HCT116 (cell line): ENCODE data around the gene TMEM126A. TPM values are rescaled to one million over a fixed set of nuclear protein-coding genes. Genes with fewer than 3 reads are reported as not detected.

ENCODE experiments used
- ATAC-seq: fragments of 200-7000 bp; cut with Tn5 transposase; 2 replicates; pipeline ENCODE4 v1.9.1; 2020; ENCODE audit warnings: mild to moderate bottlenecking, moderate library complexity
- BruUV-seq: library from RNA; stranded (reverse); fragments of 400-500 nt; replicated peaks from 2 replicates; lab custom pipeline; 2021; lab: Mats Ljungman, UMichigan
- CTCF ChIA-PET: fragments of 300-600 bp; sonication (Branson Sonifier 250); formaldehyde crosslinking; loops from one replicate; lab custom pipeline; 2021; ENCODE audit warnings: antibody characterized with exemption; lab: Charles Lee
- POLR2A ChIA-PET: fragments of 300-600, 350-600 bp; sonication (Branson Sonifier 250); formaldehyde crosslinking; loops from one replicate; lab custom pipeline; 2021; ENCODE audit warnings: antibody characterized with exemption; lab: Charles Lee
- RAD21 ChIA-PET, 2 experiments: fragments of 300-600 bp; sonication (Branson Sonifier 250); formaldehyde crosslinking; loops; one replicate each; lab custom pipeline; 2023; ENCODE audit warnings: low total read pairs in 2 of 2; ENCODE audit not compliant: uncharacterized antibody in 2 of 2, unreplicated experiment in 2 of 2, low non-redundant PET in 1 of 2; lab: Charles Lee
- DNase-seq: peaks from one replicate; pipeline ENCODE4 v3.0.0-alpha.2; 2010; ENCODE audit warnings: low read depth, low spot score
- H2AFZ ChIP-seq: fragments of 200-600 bp; shearing (Covaris generic), sonication (generic); 2 replicates; pipeline ENCODE4 v1.6.1; 2017; ENCODE audit warnings: low read depth, mixed run types, mixed read lengths, antibody characterized with exemption, low read length; ENCODE audit not compliant: poor library complexity, severe bottlenecking
- H3K27ac ChIP-seq: 2 replicates; pipeline ENCODE4 v1.5.1; 2012; ENCODE audit warnings: low read depth, low read length
- H3K27me3 ChIP-seq: fragments of 200-600 bp; sonication (generic); 2 replicates; pipeline ENCODE4 v1.6.1; 2016; ENCODE audit warnings: mixed run types, low read length, mixed read lengths; ENCODE audit not compliant: insufficient read depth
- H3K36me3 ChIP-seq, 2 experiments: fragments of 200-500 bp in 1 of 2; fragments of 200-600 bp in 1 of 2; sonication (Bioruptor generic) in 1 of 2; sonication (generic) in 1 of 2; 2 replicates each; pipeline versions ENCODE4 v1.5.1 to v1.6.1; 2014 to 2016; ENCODE audit warnings: low read length in 2 of 2, inconsistent platforms in 1 of 2, mixed read lengths in 1 of 2, mixed run types in 1 of 2; ENCODE audit not compliant: insufficient read depth in 2 of 2, control insufficient read depth in 1 of 2
- H3K4me1 ChIP-seq, 2 experiments: fragments of 200-600 bp in 1 of 2; sonication (generic) in 1 of 2; 2 replicates each; pipeline versions ENCODE4 v1.5.1 to v1.6.1; 2012 to 2017; ENCODE audit warnings: low read length in 2 of 2, inconsistent platforms in 1 of 2, mild to moderate bottlenecking in 1 of 2, mixed read lengths in 1 of 2, mixed run types in 1 of 2, moderate library complexity in 1 of 2; ENCODE audit not compliant: insufficient read depth in 2 of 2, control insufficient read depth in 1 of 2
- H3K4me2 ChIP-seq: fragments of 200-600 bp; sonication (generic); 2 replicates; pipeline ENCODE4 v1.6.1; 2017; ENCODE audit warnings: mixed run types, low read length, mixed read lengths
- H3K4me3 ChIP-seq, 2 experiments: fragments of 200-600 bp in 1 of 2; sonication (generic) in 1 of 2; replicated peaks in 1 of 2; 2 replicates each; pipeline ENCODE4 v1.5.1; 2011 to 2016; ENCODE audit warnings: low read length in 2 of 2, control low read depth in 1 of 2, low read depth in 1 of 2, mild to moderate bottlenecking in 1 of 2, mixed read lengths in 1 of 2, mixed run types in 1 of 2
- H3K79me2 ChIP-seq: fragments of 200-600 bp; sonication (generic); 2 replicates; pipeline ENCODE4 v1.6.1; 2017; ENCODE audit warnings: mild to moderate bottlenecking, mixed run types, low read length, moderate library complexity, mixed read lengths; ENCODE audit not compliant: insufficient read depth
- H3K9ac ChIP-seq: fragments of 200-600 bp; sonication (generic); 2 replicates; pipeline ENCODE4 v1.6.1; 2016; ENCODE audit warnings: low read length, mixed read lengths
- H3K9me2 ChIP-seq: fragments of 200-600 bp; sonication (generic), shearing (Covaris generic); 2 replicates; pipeline ENCODE4 v1.6.1; 2017; ENCODE audit warnings: mixed run types, mild to moderate bottlenecking, moderate library complexity; ENCODE audit not compliant: insufficient read depth
- H3K9me3 ChIP-seq, 2 experiments: fragments of 200-500 bp in 1 of 2; fragments of 200-600 bp in 1 of 2; sonication (Bioruptor generic) in 1 of 2; sonication (generic) in 1 of 2; 2 replicates each; pipeline ENCODE4 v1.6.1; 2014 to 2017; ENCODE audit warnings: low read length in 2 of 2, mixed read lengths in 2 of 2, inconsistent platforms in 1 of 2, low read depth in 1 of 2, mild to moderate bottlenecking in 1 of 2, mixed run types in 1 of 2, moderate library complexity in 1 of 2; ENCODE audit not compliant: control insufficient read depth in 1 of 2, insufficient read depth in 1 of 2
- H4K20me1 ChIP-seq: fragments of 200-600 bp; sonication (generic), shearing (Covaris generic); 2 replicates; pipeline ENCODE4 v1.6.1; 2017; ENCODE audit warnings: mixed run types, mild to moderate bottlenecking, moderate library complexity; ENCODE audit not compliant: insufficient read depth
- CBX3 ChIP-seq: IDR thresholded peaks from 2 replicates; pipeline ENCODE4 v1.6.1; 2012; ENCODE audit warnings: low read depth
- CEBPB ChIP-seq: IDR thresholded peaks from 2 replicates; pipeline ENCODE4 v1.6.1; 2012; ENCODE audit warnings: low read depth
- EGR1 ChIP-seq: IDR thresholded peaks from 2 replicates; pipeline ENCODE4 v1.6.1; 2012; ENCODE audit warnings: low read depth
- ELF1 ChIP-seq: IDR thresholded peaks from 2 replicates; pipeline ENCODE4 v1.6.1; 2012; ENCODE audit warnings: low read depth, borderline replicate concordance
- POLR2A ChIP-seq: IDR thresholded peaks from 2 replicates; pipeline ENCODE4 v1.7.0; 2011; ENCODE audit warnings: borderline replicate concordance; ENCODE audit not compliant: insufficient read depth, insufficient read length; ENCODE audit errors: extremely low read depth
- POLR2AphosphoS5 ChIP-seq: IDR thresholded peaks from 2 replicates; pipeline ENCODE4 v1.6.1; 2011; ENCODE audit warnings: mild to moderate bottlenecking, low read depth, low read length, moderate library complexity
- SP1 ChIP-seq: IDR thresholded peaks from 2 replicates; pipeline ENCODE4 v1.6.1; 2012; ENCODE audit warnings: low read depth
- SRF ChIP-seq: IDR thresholded peaks from 2 replicates; pipeline ENCODE4 v1.6.1; 2012; ENCODE audit warnings: low read depth
- YY1 ChIP-seq: IDR thresholded peaks from 2 replicates; pipeline ENCODE4 v1.6.1; 2011; ENCODE audit warnings: low read length, low read depth, moderate library complexity, mild to moderate bottlenecking; ENCODE audit not compliant: insufficient replicate concordance; ENCODE audit errors: extremely low read depth
- ZFX ChIP-seq: fragments of 450-650 bp; IDR thresholded peaks from 2 replicates; pipeline ENCODE4 v1.6.1; 2017
- ZNF274 ChIP-seq: fragments of 200-500 bp; sonication (Bioruptor generic); IDR thresholded peaks from 2 replicates; pipeline ENCODE4 v1.6.1; 2014; ENCODE audit warnings: mild to moderate bottlenecking, low read depth, low read length, inconsistent platforms
- intact Hi-C: fragments of 100-400 bp; cut with micrococcal nuclease; formaldehyde crosslinking; loops from 2 replicates; pipeline ENCODE4 v1.10.0; 2022
- total RNA-seq: library from RNA; stranded (reverse); gene quantifications from one replicate; pipeline ENCODE4 v1.2.1, GENCODE V29; 2021; ENCODE audit not compliant: unreplicated experiment
- TF ChIP-seq, protein P1 (sequence below): IDR thresholded peaks from 2 replicates; pipeline ENCODE4 v1.6.1; 2012; ENCODE audit warnings: low read depth
- TF ChIP-seq, protein P2 (sequence below): IDR thresholded peaks from 2 replicates; pipeline ENCODE4 v1.6.1; 2012
- TF ChIP-seq, protein P3 (sequence below): IDR thresholded peaks from 2 replicates; pipeline ENCODE4 v1.6.1; 2011; ENCODE audit warnings: mild to moderate bottlenecking, low read length, moderate library complexity; ENCODE audit not compliant: insufficient replicate concordance; ENCODE audit errors: extremely low read depth
- TF ChIP-seq, protein P4 (sequence below): IDR thresholded peaks from 2 replicates; pipeline ENCODE4 v1.6.1; 2012

TMEM126A gene
- total RNA-seq, 1 experiment from 2014 or later, result 24.1 TPM

DNA sequence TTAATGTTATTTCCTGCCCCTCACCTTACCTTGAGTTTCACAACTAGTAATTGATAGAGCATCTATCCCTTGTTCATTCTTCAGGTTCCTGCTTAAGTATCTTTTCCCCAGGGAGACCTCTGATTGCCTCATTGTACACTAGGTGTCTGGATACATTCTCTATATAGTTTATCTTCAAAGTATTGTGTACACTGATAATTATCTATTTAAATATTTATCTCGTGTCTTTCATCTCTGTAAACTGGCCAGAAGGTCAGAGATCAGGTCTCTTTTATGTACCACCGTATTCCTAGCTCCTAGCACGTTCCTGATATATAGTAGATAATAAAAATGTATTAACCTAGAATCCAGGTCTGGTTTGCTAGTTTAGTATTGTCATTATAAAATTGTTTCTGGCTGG is 13.0 kb upstream of the TMEM126A start:
- H3K27ac ChIP-seq, result no peak overlapping the region
- no peaks in the 10 kb centered on the region for H3K27me3 ChIP-seq
- H3K36me3 ChIP-seq, result peaks cover 12 to 20% of the 10 kb centered on the region in 2 experiments
- no TSS peak for BruUV-seq
- intact Hi-C loops, result no loop called here
- TF ChIP-seq, protein P1, sequence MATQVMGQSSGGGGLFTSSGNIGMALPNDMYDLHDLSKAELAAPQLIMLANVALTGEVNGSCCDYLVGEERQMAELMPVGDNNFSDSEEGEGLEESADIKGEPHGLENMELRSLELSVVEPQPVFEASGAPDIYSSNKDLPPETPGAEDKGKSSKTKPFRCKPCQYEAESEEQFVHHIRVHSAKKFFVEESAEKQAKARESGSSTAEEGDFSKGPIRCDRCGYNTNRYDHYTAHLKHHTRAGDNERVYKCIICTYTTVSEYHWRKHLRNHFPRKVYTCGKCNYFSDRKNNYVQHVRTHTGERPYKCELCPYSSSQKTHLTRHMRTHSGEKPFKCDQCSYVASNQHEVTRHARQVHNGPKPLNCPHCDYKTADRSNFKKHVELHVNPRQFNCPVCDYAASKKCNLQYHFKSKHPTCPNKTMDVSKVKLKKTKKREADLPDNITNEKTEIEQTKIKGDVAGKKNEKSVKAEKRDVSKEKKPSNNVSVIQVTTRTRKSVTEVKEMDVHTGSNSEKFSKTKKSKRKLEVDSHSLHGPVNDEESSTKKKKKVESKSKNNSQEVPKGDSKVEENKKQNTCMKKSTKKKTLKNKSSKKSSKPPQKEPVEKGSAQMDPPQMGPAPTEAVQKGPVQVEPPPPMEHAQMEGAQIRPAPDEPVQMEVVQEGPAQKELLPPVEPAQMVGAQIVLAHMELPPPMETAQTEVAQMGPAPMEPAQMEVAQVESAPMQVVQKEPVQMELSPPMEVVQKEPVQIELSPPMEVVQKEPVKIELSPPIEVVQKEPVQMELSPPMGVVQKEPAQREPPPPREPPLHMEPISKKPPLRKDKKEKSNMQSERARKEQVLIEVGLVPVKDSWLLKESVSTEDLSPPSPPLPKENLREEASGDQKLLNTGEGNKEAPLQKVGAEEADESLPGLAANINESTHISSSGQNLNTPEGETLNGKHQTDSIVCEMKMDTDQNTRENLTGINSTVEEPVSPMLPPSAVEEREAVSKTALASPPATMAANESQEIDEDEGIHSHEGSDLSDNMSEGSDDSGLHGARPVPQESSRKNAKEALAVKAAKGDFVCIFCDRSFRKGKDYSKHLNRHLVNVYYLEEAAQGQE, result no peak
- no peak for TF ChIP-seq ZFX
- TF ChIP-seq, protein P2, sequence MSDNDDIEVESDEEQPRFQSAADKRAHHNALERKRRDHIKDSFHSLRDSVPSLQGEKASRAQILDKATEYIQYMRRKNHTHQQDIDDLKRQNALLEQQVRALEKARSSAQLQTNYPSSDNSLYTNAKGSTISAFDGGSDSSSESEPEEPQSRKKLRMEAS, result no peak
- TF ChIP-seq, protein P3, sequence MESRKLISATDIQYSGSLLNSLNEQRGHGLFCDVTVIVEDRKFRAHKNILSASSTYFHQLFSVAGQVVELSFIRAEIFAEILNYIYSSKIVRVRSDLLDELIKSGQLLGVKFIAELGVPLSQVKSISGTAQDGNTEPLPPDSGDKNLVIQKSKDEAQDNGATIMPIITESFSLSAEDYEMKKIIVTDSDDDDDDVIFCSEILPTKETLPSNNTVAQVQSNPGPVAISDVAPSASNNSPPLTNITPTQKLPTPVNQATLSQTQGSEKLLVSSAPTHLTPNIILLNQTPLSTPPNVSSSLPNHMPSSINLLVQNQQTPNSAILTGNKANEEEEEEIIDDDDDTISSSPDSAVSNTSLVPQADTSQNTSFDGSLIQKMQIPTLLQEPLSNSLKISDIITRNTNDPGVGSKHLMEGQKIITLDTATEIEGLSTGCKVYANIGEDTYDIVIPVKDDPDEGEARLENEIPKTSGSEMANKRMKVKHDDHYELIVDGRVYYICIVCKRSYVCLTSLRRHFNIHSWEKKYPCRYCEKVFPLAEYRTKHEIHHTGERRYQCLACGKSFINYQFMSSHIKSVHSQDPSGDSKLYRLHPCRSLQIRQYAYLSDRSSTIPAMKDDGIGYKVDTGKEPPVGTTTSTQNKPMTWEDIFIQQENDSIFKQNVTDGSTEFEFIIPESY, result no peak
- no peak for TF ChIP-seq ELF1
- TF ChIP-seq ZNF274, result no peak
- no peak for TF ChIP-seq POLR2A
- TF ChIP-seq POLR2AphosphoS5, result no peak
- no peak for TF ChIP-seq CEBPB
- TF ChIP-seq, protein P4, sequence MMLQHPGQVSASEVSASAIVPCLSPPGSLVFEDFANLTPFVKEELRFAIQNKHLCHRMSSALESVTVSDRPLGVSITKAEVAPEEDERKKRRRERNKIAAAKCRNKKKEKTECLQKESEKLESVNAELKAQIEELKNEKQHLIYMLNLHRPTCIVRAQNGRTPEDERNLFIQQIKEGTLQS, result no peak
- no peak for TF ChIP-seq EGR1
- no peak for TF ChIP-seq YY1
- TF ChIP-seq CBX3, result no peak
- no peak for TF ChIP-seq SP1
- no peak for TF ChIP-seq SRF
- TF ChIP-seq, all 23 proteins: peak for 0
- DNase-seq, result no peak
- RAD21 ChIA-PET, result no interaction called here
- H3K4me3 ChIP-seq, result no peak overlapping the region
- no peak overlapping the region for H3K4me2 ChIP-seq
- H4K20me1 ChIP-seq, result no peaks in the 10 kb centered on the region
- peaks cover 46% of the 10 kb centered on the region for H3K79me2 ChIP-seq
- no peak for ATAC-seq
- no peaks in the 10 kb centered on the region for H3K9me3 ChIP-seq
- H2AFZ ChIP-seq, result no peak overlapping the region
- POLR2A ChIA-PET, result no interaction called here
- no peaks in the 10 kb centered on the region for H3K9me2 ChIP-seq
- CTCF ChIA-PET, result no interaction called here
- peaks cover 0 to 4% of the 10 kb centered on the region in 2 experiments; a peak in 2 of 4 replicates for H3K4me1 ChIP-seq
- no peak overlapping the region for H3K9ac ChIP-seq
